M059J (cell line): Measurements from ENCODE around the gene ABCG1. TPM values are rescaled to one million over a fixed set of nuclear protein-coding genes. Genes with fewer than 3 reads are reported as not detected.
A peak's percentile ranks its signal among the peaks of the same experiment; 100 is the strongest.

ENCODE experiments used
- DNase-seq: peaks from one replicate; pipeline ENCODE4 v3.0.0-alpha.2; 2012; ENCODE audit warnings: low read depth
- total RNA-seq: library from RNA; depleted of rRNA; stranded (reverse); fragments of >200 nt; shearing (Covaris generic); gene quantifications from 2 replicates; pipeline ENCODE4 v1.2.3, GENCODE V29; 2014

ABCG1 gene
- total RNA-seq, 1 experiment from 2014 or later: not detected

GRCh38 chr21:42232176-42232825 lies 13.4 kb downstream of the ABCG1 start:
- no peak for DNase-seq

DNA sequence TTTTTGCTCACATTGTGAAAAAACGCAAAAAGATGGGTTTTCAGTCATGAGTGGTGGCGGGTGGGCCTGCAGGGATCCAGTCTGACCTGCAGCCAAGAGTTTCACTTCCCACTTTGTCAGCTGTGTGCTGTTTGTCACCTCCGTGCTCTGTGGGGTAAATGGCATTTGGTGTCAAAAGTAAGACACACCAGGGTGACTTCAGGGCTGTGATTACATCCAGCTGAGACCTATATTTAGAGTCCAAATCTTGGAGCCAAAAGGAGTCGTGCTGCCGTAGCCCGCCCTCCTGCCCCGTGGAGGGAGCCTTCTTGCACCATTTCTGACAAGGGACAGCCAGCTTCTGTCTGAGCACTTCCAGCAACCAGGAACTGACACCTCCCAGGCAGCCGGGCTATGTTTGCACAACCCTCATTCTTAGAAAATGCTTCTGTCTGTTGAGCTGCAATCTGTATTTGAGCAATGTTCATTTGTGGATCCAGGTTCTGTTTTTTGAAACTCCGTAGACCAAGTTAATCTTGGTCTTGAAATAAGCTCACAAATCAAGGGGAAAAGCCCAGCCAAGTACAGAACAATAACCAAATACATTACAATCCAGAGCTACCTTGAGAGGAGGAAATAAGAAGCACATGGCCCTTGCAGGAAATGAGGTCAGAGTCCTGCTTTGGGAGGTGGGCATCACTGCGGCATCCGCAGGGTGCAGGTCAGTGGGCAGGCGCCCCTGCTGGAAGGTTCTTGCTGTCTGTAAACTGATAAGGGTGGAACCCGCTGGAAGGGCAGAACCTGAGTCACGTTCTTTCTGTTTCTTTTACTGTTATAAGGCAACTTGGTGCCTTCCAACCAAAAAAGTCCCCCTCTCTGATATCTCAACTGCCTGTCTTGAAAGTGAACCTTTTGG lies 14.4 kb downstream of the ABCG1 start:
- peak; percentile 10 for DNase-seq

DNA sequence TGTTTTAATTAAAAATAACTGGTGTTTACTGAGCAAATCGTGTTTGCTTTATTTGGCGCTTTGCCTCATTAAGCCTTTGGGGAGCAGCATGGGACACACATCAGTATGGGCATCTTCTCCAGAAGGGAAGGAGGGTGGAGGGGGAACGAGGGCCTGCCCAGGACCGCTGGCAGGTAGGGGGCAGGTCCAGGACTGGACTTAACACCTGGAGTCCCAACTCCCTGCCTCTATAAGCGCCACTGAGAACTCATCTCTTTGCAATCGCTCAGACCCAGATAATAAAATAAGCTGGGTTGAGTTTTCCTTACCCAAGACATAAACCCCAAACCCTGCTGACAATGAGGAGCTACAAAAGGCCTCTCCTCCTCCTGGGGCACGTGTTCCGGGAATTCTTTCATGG lies 15.1 kb downstream of the ABCG1 start:
- DNase-seq: no peak

DNA sequence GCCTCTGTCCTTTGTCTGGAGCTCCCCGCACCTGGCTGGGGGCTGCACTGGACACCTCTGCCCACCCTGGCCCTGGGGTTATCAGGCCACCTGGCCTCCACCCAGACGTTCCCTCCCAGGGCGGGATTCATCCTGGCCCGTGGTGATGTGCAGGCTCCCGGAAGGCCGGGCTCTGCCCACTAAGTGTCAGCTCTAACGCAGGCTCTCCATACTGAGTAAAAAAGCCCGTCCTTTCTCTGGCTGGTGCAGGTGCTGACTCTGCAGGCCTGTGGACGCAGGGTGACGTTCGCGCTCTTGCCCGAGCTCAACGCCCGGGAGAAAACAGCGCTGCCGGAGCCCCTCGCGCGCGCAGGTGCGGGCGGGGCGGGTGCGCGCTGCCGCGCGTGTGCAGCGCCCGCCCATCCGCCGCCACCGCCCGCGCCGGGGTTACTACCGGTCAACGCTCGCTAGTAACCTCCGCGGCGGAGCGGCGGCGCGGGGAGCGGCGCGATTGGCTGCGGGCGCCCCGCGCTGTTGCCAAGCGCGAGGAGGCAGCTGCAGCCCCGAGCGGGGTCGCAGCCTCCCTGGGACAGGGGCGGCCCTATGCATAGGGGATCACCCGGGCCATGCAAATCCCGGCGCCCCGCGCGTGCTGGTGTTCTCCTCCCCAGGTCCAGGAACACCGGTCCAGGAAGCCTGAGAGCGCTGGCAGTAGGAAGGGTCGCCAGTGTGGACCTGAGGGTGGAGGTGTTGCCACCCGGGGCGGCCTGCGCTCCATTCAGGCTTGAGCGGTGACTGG lies 15.7 kb downstream of the ABCG1 start:
- no peak for DNase-seq

GRCh38 chr21:42235593-42235992 lies 16.7 kb downstream of the ABCG1 start:
- DNase-seq: no peak

DNA sequence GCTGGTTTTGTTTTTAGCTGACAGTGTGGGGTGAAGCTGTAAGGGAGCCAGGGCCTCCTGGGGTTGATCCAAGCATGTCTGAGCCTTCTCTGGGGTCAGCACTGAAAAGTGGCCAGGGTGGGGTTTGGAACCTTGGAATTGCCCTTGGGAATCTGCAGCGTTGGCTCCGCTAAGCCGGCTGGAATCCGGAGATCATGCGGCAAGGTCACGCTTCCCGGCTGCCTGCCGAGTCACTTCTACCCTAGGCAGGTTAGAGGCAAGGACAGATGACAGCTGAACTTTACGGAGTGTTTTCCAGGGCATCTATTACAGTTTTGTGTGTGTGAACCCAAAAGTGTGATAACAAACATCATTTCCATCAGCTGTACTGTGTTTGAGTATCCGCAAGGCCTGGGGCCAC lies 17.1 kb downstream of the ABCG1 start:
- DNase-seq: no peak

GRCh38 chr21:42236693-42237092 lies 17.8 kb downstream of the ABCG1 start:
- no peak for DNase-seq

DNA sequence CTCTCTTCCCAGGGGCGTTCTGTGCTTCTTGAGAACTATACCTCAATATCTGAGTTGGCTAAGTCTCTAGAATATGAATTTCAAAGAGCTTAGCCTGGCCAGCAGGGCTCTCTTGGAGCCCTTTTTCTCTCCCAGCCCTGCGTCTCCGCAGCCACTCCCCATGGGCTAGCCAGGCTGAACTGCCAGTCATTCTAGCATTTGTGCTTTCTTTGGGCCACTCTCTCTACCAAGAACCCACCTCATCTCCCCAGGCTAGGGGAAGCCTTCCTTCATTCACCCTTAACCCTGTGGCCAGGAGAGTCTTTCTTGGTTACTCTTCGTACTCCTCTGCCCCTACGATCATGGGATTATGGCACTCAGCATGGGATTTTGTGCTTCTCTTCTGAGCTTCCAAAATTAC lies 18.2 kb downstream of the ABCG1 start:
- DNase-seq: no peak

DNA sequence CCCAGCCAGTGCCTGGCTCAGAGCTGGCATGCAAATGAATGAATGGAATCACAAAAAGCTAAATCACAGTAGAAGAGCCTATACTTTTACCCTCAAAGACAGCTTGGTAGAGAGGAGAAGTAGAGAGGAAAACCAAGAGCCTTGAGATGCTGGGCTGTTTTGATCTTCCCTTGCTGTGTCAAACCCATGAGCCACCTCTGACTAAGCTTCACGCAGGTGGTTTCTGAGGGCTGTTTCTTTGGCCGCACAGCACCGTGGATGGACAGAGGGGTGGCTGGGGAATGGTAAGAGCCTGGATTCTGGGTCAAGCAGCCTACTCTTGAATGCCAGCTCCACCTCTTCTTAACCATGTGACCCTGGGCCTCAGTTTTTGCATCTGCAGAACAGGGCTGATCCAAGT lies 18.6 kb downstream of the ABCG1 start:
- DNase-seq: no peak

- no peak for DNase-seq
These were observed 19.4 kb downstream of the ABCG1 start for GRCh38 chr21:42238185-42238934.

- no peak for DNase-seq
These were observed 20.6 kb downstream of the ABCG1 start for GRCh38 chr21:42239556-42239955.

DNA sequence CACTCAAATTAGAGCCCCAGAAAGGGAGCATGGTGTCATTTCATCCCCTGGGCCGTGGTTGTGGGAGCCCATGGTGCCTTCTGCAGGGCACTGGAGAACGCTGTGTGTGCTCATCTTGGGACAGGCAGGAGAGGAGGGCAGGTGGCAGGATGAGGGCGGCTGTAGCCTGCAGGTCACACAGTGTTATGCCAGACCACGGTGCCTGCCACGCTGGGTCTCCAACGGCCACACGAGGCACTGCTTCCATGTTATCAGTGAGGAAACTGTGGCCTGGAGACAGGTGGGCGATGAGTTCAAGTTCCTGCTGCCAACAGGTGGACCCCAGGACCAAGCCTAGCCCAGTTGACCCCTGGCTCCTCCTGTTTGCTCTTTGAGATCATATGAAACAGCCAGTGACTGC lies 21.0 kb downstream of the ABCG1 start:
- no peak for DNase-seq

DNA sequence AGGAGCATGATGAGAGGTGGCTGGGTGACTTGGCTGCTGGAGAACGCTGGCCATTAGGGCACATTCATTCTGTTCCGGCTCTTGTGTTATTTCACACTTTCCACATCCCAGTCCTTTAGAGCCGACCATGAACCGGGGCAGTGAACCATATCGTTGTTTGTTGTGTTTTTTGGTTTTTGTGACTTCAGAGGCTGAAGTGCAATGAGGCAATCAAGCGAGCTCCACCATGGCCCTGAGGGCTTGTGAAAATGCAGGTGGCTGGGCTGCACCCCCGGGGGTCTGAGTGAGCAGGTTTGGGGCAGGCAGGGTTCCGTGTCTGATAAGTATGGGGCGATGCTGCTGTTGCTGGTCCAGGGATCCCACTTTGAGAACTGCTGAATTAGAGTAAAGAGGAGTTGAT lies 23.7 kb downstream of the ABCG1 start:
- no peak for DNase-seq

- no peak for DNase-seq
These were observed 24.1 kb downstream of the ABCG1 start for GRCh38 chr21:42243026-42243425.

DNA sequence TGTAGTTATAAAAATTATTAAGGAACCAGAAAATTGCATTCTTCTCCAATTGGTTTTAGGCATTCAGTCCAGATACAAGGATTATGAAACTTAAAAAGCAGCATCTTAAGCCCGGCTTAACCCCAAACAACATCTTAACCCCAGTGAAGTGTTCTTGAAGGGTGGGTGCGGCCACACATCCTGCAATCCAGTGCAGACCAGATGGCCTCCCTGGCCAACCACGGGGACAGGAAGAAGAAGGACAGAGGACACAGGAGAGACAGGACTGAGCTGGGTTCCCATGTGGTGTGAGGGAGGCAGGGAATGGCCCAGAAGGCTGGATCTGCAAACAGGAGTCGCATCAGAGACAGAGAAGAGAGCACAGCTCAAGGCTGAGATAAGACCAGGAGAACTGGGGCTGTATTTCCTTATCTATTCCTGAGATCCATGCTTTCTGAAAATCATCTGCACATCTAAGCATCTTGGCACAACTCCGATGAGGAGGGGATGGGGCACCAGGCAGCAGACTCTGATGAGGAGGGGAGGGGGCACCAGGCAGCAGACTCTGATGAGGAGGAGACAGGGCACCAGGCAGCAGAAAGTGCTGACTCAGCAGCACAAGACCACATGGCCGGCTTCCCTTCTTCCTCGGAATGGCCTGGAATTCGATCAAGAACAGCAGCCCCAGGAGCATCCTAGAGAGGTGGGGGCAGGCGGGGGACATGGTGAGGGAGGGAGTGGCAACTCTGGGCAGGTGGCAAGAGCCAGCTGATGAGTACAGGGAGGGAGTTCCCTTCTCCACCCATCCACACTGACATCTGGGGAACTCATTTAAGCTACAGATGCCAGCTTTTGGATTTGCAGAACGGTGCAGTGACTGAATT lies 26.6 kb downstream of the ABCG1 start:
- no peak for DNase-seq

DNA sequence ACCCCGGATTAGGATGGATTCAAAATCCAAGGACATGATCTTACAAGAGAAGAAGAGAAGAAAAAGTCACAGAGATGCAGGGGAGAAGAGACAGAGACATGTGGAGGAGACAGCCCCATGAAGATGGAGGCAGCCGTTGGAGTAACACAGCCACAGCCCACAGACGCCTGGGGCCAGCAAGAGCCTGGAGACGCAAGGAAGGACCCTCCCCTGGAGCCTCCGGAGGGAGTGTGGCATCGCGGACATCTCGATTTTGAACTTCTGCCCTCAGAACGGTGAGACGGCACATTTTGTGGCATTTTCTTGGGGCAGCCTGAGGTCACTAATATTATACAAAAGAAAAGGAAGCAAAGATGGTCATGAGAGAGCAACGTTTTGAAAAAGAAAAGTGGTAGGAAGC lies 28.8 kb downstream of the ABCG1 start:
- DNase-seq: no peak

DNA sequence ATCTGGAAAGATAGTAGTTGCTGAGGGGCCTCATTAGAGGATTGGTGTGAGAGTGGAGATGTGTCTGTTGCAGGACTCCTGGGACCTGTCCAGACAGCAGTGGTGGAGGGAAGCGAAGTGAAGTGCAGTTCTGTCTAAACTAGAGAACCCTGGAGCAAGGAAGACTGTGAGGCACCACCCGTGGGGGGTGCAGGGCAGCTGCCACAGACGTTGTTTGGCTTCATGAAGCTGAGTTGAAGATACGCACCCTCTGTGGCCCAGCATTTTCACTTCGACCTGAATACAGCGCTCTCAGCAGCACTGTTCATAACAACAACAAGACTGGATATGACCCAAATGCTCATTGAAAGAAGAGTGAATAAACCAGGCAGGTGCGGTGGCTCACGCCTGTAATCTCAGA lies 29.3 kb downstream of the ABCG1 start:
- no peak for DNase-seq

DNA sequence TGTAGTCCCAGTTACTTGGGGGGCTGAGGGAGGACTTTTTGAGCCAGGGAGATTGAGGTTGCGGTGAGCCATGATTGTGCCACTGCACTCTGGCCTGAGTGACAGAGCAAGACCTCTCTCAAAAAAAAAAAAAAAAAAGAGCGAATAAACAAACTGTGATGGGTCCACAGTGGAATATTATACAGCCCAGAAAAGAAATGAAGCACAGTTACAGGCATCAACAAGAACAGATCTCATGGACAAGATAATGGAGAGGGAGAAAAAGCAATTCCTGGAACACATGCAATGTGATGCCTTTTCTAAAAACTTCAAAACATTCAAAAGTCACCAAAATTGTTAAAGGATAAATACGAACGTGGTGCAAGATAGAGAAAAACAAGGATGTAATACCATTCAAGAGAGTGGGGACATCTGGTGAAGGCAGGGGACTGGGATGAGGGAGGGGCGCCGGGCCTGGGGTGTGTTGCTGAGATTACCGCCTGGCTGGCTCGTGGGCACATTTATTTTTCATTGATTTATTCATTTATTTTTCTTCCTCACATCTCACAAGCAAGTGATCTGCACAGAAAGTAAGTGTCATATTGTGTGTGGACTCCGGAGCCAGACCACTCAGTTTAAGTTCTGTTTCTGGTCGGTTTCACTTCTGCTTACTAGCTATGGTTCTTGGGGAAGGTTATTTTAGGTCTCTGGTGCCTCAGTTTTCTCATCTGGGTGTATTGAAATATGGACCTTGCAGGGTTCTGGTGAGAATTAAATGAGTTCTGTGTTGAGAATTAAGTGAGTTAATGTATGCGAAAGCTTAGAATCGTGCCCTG lies 30.1 kb downstream of the ABCG1 start:
- no peak for DNase-seq

DNA sequence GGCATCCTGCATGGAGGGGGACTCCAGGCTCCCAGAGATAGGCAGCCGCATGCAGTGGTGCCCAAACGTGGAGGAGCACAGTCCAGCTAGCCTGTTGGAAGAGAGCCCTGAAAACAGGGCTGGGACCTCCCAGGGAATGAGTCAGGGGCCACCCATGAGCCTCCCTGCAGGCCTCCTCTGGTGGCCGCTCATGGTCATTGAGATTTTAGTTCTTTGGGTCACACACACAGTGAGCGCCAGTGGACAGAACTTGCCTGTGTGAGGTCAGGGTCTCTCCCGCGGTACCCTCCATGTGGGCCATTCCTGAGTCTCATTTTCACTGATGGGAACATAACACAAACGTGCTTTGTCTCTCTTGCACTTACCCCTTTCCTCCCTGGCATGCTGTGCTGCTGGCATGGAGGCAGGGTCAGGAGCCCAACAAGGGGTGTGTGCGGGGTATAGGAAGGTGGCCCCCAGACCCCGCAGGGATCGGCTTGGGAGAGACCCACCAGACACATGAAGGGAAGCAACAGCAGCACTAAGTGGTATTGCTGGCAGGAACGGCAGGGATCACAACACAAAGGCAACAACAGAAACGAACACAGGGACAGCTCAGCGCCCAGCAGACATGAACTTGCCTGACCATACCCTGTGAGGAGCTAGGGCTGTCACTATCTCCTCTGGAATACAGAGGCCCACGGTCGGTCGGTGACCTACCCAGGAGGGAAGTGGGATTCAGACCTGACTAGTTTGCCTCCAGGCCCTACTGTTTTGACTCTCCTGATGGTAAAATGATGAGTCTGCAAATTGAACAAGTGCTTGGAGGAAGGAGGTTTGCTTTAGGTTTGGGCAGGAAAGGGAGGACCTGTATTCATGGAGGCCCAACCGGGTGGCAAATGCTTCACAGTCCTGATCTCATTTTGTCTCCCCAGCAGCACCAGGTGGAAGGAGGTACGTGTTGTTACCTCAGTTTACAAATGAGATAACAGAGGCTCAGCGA lies 31.8 kb downstream of the ABCG1 start:
- DNase-seq: no peak
